ENCODE results near the gene HHATL.

GRCh38 chr3:42667096-42667522 lies 35.5 kb downstream of the HHATL start:
- TF ChIP-seq HDAC2 (IDR thresholded peaks at IDR 0.05) (no peak), POLR2A (IDR thresholded peaks at IDR 0.05; ENCODE audit: low read depth, low read length) (no peak), RAD21 (IDR thresholded peaks at IDR 0.05; ENCODE audit: insufficient read depth, low read depth, low read length) (no peak)
- TF ChIP-seq, protein P1, sequence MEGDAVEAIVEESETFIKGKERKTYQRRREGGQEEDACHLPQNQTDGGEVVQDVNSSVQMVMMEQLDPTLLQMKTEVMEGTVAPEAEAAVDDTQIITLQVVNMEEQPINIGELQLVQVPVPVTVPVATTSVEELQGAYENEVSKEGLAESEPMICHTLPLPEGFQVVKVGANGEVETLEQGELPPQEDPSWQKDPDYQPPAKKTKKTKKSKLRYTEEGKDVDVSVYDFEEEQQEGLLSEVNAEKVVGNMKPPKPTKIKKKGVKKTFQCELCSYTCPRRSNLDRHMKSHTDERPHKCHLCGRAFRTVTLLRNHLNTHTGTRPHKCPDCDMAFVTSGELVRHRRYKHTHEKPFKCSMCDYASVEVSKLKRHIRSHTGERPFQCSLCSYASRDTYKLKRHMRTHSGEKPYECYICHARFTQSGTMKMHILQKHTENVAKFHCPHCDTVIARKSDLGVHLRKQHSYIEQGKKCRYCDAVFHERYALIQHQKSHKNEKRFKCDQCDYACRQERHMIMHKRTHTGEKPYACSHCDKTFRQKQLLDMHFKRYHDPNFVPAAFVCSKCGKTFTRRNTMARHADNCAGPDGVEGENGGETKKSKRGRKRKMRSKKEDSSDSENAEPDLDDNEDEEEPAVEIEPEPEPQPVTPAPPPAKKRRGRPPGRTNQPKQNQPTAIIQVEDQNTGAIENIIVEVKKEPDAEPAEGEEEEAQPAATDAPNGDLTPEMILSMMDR (IDR thresholded peaks at IDR 0.05 in 2 of 3, conservative IDR thresholded peaks at IDR 0.05 in 1 of 3; ENCODE audit: control insufficient read depth in 2 of 3, extremely low read depth in 1 of 3, insufficient read depth in 1 of 3, low read depth in 3 of 3, low read length in 3 of 3), result no peak
